Uterus (tissue), 4 donors: Measurements from ENCODE around the gene KLF16. TPM values are rescaled to one million over a fixed set of nuclear protein-coding genes. Genes with fewer than 3 reads are reported as not detected.

Experiments used
- DNase-seq, 2 donors: peaks; one replicate each; pipeline ENCODE4 v3.0.0-alpha.2; 2019 to 2020
- H3K27ac ChIP-seq, 2 donors: fragments of 200-600 bp; sonication (generic); 1 replicate in 1 of 2; 2 replicates in 1 of 2; pipeline ENCODE4 v1.5.1; 2016 to 2018
- H3K27me3 ChIP-seq, 2 donors: fragments of 200-600 bp; sonication (generic); one replicate each; pipeline ENCODE4 v1.5.1; 2018 to 2019; ENCODE audit warnings: control low read depth in 1 of 2
- H3K36me3 ChIP-seq, 2 donors: fragments of 200-600 bp; sonication (generic); one replicate each; pipeline ENCODE4 v1.5.1; 2019; ENCODE audit warnings: control low read depth in 1 of 2
- H3K4me1 ChIP-seq, 2 donors: fragments of 200-600 bp; sonication (generic); one replicate each; pipeline ENCODE4 v1.5.1; 2018 to 2019; ENCODE audit warnings: control low read depth in 1 of 2
- H3K4me3 ChIP-seq, 2 donors: fragments of 200-600 bp; sonication (generic); 1 replicate in 1 of 2; 2 replicates in 1 of 2; pipeline ENCODE4 v1.5.1; 2018 to 2019; ENCODE audit warnings: mild to moderate bottlenecking in 1 of 2
- H3K9me3 ChIP-seq, 2 donors: fragments of 200-600 bp; sonication (generic); one replicate each; pipeline ENCODE4 v1.5.1; 2019; ENCODE audit warnings: control low read depth in 1 of 2
- POLR2A ChIP-seq, 2 donors: fragments of 450-650 bp; IDR thresholded peaks; one replicate each; pipeline ENCODE4 v1.6.1; 2016; ENCODE audit warnings: antibody characterized with exemption in 2 of 2, mild to moderate bottlenecking in 1 of 2, moderate library complexity in 1 of 2
- intact Hi-C: fragments of 100-400 bp; cut with DNase I; formaldehyde crosslinking; loops from one replicate; pipeline ENCODE4 v1.15.1; 2023; ENCODE audit warnings: low total_unique reads
- total RNA-seq, 4 donors: library from RNA; depleted of rRNA in 3 of 4; stranded (reverse); fragments of >200 nt in 3 of 4; gene quantifications; one replicate each; pipeline versions ENCODE4 v1.1.0 to v1.2.4, GENCODE V29; 2014 to 2023
- TF ChIP-seq, protein P1 (sequence below), 4 experiments: fragments of 200-600 bp in 2 of 4; fragments of 450-650 bp in 2 of 4; sonication (generic) in 2 of 4; IDR thresholded peaks; one replicate each; pipeline ENCODE4 v1.5.1; 2016 to 2019; ENCODE audit warnings: antibody characterized with exemption in 4 of 4, mild to moderate bottlenecking in 2 of 4, moderate library complexity in 1 of 4
- donor health status: DM: yes; HTN: yes; CAD: no.

Gene KLF16
- total RNA-seq, 4 donors from 2014 or later, result 0.26 to 17.7 (median 3.9) TPM; not detected in 1

DNA sequence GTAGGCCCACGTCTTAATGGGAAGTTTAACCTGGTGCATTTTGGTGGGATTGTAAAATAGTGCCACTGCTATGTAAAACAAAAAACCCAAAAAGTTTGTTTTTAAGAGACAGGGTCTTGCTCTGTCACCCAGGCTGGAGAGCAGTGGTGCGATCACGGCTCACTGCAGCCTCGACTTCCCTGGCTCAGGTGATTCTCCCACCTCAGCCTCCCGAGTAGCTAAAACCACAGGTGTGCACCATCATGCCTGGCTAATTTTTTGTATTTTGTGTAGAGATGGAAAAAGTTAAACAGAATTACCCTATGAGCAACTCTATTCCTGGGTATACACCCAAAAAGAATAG is 14.3 kb downstream of the KLF16 start:
- H3K4me1 ChIP-seq, result peaks cover 0 to 30% of the 10 kb centered on the region in 2 donors
- DNase-seq, result no peak
- intact Hi-C loops, result no loop called here
- no peak overlapping the region for H3K27ac ChIP-seq
- TF ChIP-seq POLR2A (IDR thresholded peaks at IDR 0.05), result no peak
- TF ChIP-seq, protein P1, sequence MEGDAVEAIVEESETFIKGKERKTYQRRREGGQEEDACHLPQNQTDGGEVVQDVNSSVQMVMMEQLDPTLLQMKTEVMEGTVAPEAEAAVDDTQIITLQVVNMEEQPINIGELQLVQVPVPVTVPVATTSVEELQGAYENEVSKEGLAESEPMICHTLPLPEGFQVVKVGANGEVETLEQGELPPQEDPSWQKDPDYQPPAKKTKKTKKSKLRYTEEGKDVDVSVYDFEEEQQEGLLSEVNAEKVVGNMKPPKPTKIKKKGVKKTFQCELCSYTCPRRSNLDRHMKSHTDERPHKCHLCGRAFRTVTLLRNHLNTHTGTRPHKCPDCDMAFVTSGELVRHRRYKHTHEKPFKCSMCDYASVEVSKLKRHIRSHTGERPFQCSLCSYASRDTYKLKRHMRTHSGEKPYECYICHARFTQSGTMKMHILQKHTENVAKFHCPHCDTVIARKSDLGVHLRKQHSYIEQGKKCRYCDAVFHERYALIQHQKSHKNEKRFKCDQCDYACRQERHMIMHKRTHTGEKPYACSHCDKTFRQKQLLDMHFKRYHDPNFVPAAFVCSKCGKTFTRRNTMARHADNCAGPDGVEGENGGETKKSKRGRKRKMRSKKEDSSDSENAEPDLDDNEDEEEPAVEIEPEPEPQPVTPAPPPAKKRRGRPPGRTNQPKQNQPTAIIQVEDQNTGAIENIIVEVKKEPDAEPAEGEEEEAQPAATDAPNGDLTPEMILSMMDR (IDR thresholded peaks at IDR 0.05), result no peak
- no peaks in the 10 kb centered on the region for H3K27me3 ChIP-seq
- H3K36me3 ChIP-seq, result no peaks in the 10 kb centered on the region
- H3K9me3 ChIP-seq, result no peaks in the 10 kb centered on the region
- no peak overlapping the region for H3K4me3 ChIP-seq

DNA sequence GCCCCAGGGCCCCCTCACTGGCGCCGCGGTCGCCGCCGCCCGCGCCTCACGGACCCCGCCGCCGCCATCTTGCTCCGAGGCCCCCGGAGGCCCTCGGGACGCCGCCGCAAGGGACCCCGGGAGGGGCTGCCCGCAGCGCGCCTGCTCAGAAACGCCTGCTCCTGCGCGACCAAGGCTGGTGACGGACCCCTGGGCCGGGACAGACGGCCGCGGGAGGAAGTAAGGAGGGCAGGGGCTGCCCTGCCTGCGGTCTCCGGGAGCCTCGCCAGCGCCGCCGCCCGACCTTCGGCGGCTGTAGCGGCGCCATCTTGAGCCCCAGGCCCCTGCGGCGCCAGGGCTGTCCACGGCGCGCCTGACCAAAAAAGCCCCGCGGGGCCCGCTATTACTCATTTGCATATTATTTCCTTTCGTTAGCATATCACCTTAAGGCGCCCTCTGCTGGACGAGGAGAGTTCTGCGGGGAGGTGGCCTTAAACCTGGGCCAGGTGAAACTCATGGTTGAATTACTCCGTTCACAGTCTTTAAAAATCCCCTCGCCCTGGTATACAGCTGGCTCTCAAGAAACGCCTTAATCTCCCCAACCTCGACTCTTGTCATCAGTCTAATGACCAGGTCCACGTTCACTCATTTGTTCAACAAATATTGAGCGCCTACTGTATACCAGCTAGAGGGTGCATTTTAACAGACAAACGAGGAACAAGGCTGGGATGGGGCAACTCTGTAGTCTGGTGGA is 14.8 kb downstream of the KLF16 start, which contains the start of gene REXO1:
TSS of gene REXO1 (minus strand) at position 85 of the 733 bp plus-strand sequence. CDS start 125 bp downstream, outside the sequence.
- Histone ChIP-seq H3K27ac (peak within 1 kb of the TSS; percentile 99), H3K4me1 (peaks cover 0 to 30% of the 10 kb centered on the region in 2 donors), H3K36me3 (no peaks in the 10 kb centered on the region), H3K4me3 (peak within 1 kb of the TSS; percentile 66 to 88), H3K27me3 (no peaks in the 10 kb centered on the region), H3K9me3 (no peaks in the 10 kb centered on the region)
- DNase-seq, result peak; percentile 93 to 96
- intact Hi-C loops, result no loop called here
- TF ChIP-seq POLR2A (IDR thresholded peaks at IDR 0.05), result peak in 1 of 2 donors; percentile 56
- TF ChIP-seq, protein P1 (IDR thresholded peaks at IDR 0.05), result peak; percentile 85 to 92 (median 90)

DNA sequence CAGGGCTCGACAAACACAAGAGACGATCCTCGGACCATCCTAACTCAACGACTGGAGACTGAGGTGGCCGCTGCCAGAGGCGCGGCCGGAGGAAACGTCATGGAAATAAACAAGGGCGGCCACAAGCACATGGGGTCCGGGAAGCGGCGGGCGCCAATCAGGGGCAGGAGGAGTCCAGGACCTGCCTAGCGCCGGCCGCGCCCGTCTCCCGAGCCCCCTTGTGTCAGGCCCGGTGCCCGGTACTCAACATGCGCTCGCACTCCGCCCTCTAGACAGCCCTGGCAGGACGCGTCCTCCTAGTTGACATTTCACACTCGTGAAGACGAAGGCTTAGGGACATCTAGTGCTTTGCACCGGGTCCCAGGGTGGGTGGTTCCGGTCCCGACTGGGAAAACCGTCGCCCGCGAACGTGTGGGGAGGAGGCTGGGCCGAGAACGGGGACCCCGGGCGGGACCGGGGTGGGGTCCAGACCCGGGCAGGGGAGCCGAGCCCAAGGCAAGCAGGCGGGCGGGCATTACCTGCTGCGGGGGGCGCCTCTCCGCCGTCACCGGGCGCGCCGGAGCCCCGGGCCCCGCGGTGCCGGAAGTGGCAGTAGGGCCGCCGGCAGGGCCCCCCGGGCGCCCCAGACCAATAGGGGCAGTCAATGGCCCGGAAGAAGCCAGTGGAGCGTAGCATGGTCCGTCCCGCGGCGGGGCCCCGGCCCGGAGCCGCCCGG is 15.5 kb downstream of the KLF16 start:
- H3K27me3 ChIP-seq, result no peaks in the 10 kb centered on the region
- no peaks in the 10 kb centered on the region for H3K9me3 ChIP-seq
- no peak for TF ChIP-seq POLR2A (IDR thresholded peaks at IDR 0.05)
- TF ChIP-seq, protein P1 (IDR thresholded peaks at IDR 0.05), result no peak
- DNase-seq, result peak in 1 of 2 donors; percentile 18
- peaks cover 0 to 31% of the 10 kb centered on the region in 2 donors for H3K4me1 ChIP-seq
- intact Hi-C loops, result no loop called here
- peak overlapping the region; percentile 99 for H3K27ac ChIP-seq
- H3K4me3 ChIP-seq, result peak overlapping the region; percentile 66 to 88
- no peaks in the 10 kb centered on the region for H3K36me3 ChIP-seq

DNA sequence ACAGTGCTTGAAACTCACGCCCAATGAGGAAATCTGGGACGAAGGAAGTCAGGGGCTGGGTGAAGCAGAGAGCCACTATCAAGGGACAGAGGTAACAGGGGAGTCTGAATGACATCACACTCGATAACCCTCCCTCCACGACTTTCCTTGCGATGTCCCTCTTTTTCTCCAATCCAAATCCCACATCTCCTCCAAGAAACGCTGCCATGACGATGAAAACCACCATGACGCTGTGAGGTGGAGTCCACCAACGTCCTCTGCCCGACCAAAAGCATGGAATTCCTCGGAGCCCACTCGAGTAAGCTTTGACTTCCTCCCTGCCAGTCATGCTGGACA is 16.1 kb downstream of the KLF16 start:
- Histone ChIP-seq H3K4me3 (peak overlapping the region; percentile 66 to 88), H3K9me3 (no peaks in the 10 kb centered on the region), H3K27me3 (no peaks in the 10 kb centered on the region), H3K27ac (peak overlapping the region; percentile 99), H3K4me1 (peaks cover 0 to 35% of the 10 kb centered on the region in 2 donors), H3K36me3 (no peaks in the 10 kb centered on the region)
- no peak for TF ChIP-seq POLR2A (IDR thresholded peaks at IDR 0.05)
- TF ChIP-seq, protein P1 (IDR thresholded peaks at IDR 0.05), result no peak
- intact Hi-C loops, result no loop called here
- DNase-seq, result no peak
